Muscle layer of duodenum (tissue), 2 donors: ENCODE data around the gene SGPL1.
"Not testable (repeated sequence)": the region's sequence is repeated elsewhere in the genome, so short reads cannot be mapped to it uniquely, and the experiment has no call there.

Source experiments
- H3K27ac ChIP-seq: one replicate; pipeline ENCODE4 v1.7.0; 2013; ENCODE audit warnings: mild to moderate bottlenecking, low read length
- H3K27me3 ChIP-seq: one replicate; pipeline ENCODE4 v1.7.0; 2013; ENCODE audit warnings: low read depth, mild to moderate bottlenecking, control low read depth, low read length
- H3K36me3 ChIP-seq, 2 donors: one replicate each; pipeline ENCODE4 v1.7.0; 2013; ENCODE audit warnings: low read length in 2 of 2, control low read depth in 1 of 2, mild to moderate bottlenecking in 1 of 2; ENCODE audit not compliant: insufficient read depth in 2 of 2, control insufficient read depth in 1 of 2
- H3K4me1 ChIP-seq, 2 donors: one replicate each; pipeline ENCODE4 v1.7.0; 2013; ENCODE audit warnings: low read length in 2 of 2, mild to moderate bottlenecking in 2 of 2, control low read depth in 1 of 2, moderate library complexity in 1 of 2; ENCODE audit not compliant: insufficient read depth in 2 of 2, control insufficient read depth in 1 of 2
- H3K4me3 ChIP-seq, 2 donors: one replicate each; pipeline ENCODE4 v1.7.0; 2013; ENCODE audit warnings: low read length in 2 of 2, low read depth in 1 of 2, mild to moderate bottlenecking in 1 of 2
- H3K9me3 ChIP-seq, 2 donors: one replicate each; pipeline ENCODE4 v1.7.0; 2013; ENCODE audit warnings: low read length in 2 of 2, control low read depth in 1 of 2, mild to moderate bottlenecking in 1 of 2; ENCODE audit not compliant: control insufficient read depth in 1 of 2
- donor health status: healthy.

Gene SGPL1, protein sequence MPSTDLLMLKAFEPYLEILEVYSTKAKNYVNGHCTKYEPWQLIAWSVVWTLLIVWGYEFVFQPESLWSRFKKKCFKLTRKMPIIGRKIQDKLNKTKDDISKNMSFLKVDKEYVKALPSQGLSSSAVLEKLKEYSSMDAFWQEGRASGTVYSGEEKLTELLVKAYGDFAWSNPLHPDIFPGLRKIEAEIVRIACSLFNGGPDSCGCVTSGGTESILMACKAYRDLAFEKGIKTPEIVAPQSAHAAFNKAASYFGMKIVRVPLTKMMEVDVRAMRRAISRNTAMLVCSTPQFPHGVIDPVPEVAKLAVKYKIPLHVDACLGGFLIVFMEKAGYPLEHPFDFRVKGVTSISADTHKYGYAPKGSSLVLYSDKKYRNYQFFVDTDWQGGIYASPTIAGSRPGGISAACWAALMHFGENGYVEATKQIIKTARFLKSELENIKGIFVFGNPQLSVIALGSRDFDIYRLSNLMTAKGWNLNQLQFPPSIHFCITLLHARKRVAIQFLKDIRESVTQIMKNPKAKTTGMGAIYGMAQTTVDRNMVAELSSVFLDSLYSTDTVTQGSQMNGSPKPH

DNA sequence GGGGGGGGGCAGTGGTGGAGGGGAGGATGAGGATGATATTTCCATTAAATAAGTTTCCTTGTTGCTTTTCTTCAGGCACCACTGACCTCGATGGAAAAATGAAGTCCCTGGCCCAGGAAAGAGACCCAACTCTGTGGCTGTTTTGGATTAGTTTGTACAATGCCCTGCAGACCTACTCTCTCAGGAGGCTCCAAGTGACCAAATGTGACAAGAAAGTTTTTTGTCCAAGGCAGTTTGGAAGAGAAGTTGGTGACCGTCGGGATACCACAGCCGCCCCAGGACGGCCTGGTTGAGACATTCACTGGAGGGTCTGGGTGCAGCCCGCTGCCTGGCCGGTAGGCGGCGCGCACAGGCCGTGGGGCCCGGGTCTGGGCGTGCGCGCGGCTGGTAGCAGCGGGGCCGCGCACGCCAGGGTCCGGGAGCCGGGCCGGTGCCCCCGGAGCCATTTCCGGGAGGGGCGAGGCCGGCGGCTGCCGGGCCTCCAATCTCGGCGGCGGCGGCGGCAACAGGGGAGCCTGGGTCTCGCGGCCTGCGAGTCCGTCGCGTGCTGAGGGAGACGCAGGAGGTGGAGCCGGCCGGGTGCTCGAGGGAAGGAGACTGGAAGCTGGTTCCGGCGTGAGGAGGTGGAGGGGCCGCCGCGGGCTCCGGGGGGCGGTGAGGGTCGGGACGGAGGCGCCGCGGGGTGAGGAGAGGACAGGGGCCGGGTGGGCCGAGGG, at the start of gene SGPL1:
Gene SGPL1 (plus strand): TSS at position 445 of the 716 bp plus-strand sequence. CDS start 906 bp downstream, outside the sequence.
- Histone ChIP-seq H3K27me3 (no peaks in the 10 kb centered on the region), H3K4me1 (peaks cover 0 to 15% of the 10 kb centered on the region in 2 donors), H3K27ac (peak within 1 kb of the TSS; percentile 77), H3K36me3 (peaks cover 5 to 6% of the 10 kb centered on the region in 2 donors), H3K4me3 (peak within 1 kb of the TSS; percentile 76 to 86), H3K9me3 (no peaks in the 10 kb centered on the region)

DNA sequence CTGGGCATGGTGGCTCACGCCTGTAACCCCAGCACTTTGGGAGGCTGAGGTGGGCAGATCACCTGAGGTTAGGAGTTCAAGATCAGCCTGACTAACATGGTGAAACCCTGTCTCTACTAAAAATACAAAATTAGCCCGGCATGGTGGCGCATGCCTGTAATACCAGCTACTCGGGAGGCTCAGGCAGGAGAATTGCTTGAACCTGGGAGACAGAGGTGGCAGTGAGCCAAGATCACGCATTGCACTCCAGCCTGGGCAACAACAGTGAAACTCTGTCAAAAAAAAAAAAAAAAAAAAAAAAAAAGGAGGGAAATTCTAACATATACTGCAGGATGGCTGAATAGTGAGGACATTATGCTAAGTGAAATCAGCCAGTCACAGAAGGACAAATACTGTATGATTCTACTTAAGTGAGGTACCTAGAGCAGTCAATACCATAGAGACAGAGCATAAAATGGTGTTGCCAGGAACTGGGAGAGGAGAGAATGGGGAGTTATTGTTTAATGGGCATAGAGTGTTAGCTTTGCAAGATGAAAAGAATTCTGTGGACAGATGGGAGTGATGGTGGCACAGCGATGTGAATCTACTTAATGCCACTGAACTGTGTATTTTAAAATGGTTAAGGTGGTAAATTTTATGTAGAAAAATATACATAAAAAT, 47.6 kb upstream of the SGPL1 start:
- H3K9me3 ChIP-seq, H3K27ac ChIP-seq, H3K4me3 ChIP-seq, H3K27me3 ChIP-seq, H3K4me1 ChIP-seq, H3K36me3 ChIP-seq: not testable (repeated sequence)

DNA sequence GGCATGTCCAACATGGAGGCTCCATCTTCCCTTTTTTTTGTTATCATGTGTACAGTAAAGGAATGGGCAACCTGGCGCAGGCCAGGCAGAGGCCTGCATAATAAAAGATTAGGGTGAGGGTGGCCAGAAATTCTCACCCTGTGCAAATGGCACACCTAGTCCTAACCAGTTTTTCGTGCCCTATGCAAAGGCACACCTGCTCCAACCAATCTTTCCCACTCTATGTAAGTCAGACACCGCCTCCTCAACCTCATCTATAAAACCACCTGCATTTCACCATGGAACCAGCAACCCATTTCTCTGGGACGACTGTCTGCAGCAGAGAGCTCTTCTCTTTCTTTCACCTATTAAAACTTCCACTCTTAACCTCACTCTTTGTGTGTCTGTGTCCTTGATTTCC, 46.6 kb upstream of the SGPL1 start:
- Histone ChIP-seq H3K36me3 (no peaks in the 10 kb centered on the region), H3K4me1 (no peaks in the 10 kb centered on the region), H3K27ac (no peak overlapping the region), H3K27me3 (no peaks in the 10 kb centered on the region), H3K9me3 (no peaks in the 10 kb centered on the region), H3K4me3 (no peak overlapping the region)

DNA sequence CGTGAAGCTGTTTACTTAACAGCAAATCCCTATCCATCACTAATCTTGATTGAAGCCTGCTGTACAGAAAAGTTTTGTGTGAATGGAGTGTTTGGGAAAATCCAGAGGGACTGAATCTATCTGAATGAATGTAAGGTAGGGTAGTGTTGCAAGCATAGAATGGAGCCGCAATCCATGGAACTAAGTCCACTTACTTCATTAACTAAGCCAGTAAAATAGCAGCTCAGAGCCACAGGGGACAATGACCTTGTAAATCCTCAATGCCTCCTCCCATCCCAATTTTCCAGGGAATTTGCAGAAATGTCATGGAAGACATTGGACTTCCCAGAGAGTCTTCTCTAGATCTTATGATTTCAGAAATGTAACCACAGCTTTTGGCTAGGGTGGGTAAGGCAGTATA, 45.7 kb upstream of the SGPL1 start:
- Histone ChIP-seq H3K36me3 (no peaks in the 10 kb centered on the region), H3K27ac (no peak overlapping the region), H3K4me1 (no peaks in the 10 kb centered on the region), H3K9me3 (no peaks in the 10 kb centered on the region), H3K4me3 (no peak overlapping the region), H3K27me3 (no peaks in the 10 kb centered on the region)

DNA sequence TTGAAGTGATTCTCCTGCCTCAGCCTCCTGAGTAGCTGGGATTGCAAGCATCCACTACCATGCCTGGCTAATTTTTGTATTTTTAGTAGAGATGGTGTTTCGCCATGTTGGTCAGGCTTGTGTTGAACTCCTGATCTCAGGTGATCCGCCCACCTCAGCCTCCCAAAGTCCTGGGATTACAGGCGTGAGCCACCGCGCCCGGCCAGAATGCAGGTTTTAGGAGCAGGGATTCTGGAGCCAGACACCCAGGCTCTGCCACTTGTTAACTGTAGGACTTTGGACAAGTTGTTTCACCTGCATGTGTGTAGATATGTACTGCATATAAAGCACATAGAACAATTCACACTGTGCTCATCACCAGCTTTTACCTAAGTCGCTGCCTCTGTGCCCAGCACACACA, 45.2 kb upstream of the SGPL1 start:
- H3K4me1 ChIP-seq, H3K27ac ChIP-seq, H3K27me3 ChIP-seq, H3K36me3 ChIP-seq, H3K9me3 ChIP-seq, H3K4me3 ChIP-seq: not testable (repeated sequence)

DNA sequence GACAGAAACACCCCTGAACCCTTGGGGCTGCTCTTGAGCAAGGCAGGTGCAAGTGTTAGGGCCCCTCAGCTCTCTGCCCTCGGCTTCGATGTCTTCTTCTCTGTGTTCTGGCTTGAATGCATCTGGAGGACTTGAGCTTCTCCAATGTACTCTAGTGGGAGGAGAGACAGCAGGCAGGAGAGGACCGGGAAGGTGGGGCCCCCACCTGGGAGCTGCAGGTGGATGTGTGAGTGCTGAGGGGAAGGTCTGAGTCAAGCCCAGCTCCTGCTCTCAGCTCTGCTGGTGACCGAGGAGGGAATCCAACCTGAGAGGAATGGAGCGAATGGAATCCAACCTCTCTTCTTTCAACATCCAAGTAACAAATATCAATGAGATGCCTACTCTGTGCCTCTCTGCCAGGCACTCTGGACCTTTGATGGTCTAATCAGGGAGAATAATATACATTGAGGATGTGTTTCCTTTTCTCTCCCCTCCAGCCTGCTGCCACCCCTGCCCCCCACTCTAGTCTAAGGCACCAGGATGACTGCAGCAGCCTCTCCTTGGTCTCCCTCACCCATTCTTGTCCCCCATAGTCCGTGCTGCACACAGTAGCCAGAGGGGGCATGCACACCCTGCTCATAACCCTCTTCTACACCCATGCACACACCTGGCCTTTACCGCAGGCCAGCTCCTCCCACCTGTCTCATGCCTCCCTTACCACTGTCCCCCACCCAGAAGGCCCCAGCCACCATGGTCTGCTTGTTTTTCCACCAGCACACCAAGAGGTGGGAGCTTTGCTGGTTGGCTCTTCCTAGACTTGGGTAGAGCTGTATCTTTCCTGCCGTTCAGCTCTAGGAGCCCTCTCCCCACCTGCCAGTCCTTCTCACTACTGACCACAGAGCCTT, 44.2 kb upstream of the SGPL1 start:
- Histone ChIP-seq H3K27ac (no peak overlapping the region), H3K4me1 (no peaks in the 10 kb centered on the region), H3K36me3 (no peaks in the 10 kb centered on the region), H3K9me3 (no peaks in the 10 kb centered on the region), H3K27me3 (no peaks in the 10 kb centered on the region), H3K4me3 (no peak overlapping the region)

DNA sequence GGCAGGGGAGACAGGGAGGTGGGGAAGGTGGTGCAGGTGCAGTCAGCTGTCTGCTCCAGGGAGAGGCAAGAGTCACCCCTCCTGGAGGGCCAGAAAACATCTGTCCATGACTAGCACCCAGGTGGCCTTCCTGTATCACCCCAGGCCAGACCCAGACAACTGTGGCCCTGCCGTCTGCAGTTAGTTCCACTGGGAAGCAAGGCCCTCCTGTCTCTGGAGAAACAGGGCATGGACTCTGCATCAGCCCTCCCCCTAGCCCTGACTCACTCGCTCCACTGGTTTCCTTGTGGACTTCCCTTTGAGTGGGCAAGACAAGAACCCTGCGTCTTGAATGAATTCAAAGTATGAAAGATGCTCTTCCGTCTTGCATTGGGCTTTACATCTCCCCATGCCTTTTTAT, 43.1 kb upstream of the SGPL1 start:
- Histone ChIP-seq H3K36me3 (no peaks in the 10 kb centered on the region), H3K27ac (no peak overlapping the region), H3K4me1 (no peaks in the 10 kb centered on the region), H3K9me3 (no peaks in the 10 kb centered on the region), H3K4me3 (no peak overlapping the region), H3K27me3 (no peaks in the 10 kb centered on the region)

DNA sequence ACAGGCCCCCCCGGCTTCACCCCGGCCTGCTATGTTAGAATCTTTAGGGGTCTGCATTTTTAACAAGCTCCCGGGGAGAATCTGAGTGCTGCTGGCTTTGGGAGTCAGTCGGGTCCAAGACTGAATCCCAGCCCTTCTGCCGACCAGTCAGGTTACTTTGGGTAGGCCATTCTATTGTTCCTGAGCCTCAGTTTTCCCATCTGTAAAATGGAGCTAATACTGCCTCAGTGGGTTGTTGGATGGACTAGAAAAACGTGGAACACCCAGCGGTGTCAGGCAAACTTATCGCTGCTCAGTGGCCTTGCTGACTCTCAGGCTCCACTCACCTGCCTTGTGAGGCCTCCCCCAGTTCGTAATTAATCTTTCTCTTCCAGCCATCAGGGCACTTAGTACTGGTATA, 42.3 kb upstream of the SGPL1 start:
- Histone ChIP-seq H3K4me3 (no peak overlapping the region), H3K27ac (no peak overlapping the region)

DNA sequence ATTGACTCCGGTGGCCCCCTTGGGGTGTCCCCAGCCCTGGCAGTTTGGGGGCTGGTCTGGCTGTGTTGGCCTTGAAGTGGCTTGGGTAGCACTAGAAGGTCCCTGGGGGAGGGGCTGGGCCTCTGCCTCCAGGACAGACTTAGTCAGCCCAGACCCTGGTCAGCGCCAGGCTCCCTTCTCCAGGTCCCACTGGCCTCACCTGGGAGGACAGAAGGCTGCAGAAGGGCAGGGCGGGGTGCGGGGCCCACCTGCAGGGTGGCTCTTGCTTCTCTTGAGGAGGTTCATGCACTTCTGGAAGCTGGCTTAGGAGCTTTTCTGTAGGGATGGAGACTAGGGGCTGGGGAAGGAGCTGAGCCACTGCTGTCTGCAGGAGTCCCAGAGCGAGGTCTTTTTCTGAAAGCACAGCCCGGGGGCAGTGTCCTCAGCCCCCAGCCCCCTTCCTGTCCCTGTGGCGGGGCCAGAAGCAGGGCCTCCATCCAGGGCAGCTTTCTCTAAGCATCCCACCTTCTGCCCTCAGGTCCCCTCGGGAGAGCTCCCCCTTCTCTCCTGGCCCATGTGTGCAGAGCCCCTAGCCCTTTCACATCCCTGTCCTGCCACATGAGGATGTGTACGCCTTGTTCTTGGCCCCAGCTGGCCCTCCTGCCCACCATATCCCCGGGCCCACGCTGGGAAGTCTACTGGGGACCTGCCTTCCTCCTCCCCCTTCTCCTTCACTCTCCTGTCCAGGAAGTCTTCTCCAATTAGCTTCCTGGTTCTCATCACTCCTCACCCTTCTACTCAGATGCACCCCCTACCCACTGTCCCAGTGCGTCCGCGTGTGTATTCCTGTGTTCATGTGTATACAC, 41.6 kb upstream of the SGPL1 start:
- Histone ChIP-seq H3K4me1 (no peaks in the 10 kb centered on the region), H3K9me3 (no peaks in the 10 kb centered on the region), H3K27me3 (no peaks in the 10 kb centered on the region)

More for the DNA sequence above, 42.3 kb upstream of the SGPL1 start:
- Histone ChIP-seq H3K36me3 (no peaks in the 10 kb centered on the region), H3K27me3 (no peaks in the 10 kb centered on the region), H3K9me3 (no peaks in the 10 kb centered on the region), H3K4me1 (no peaks in the 10 kb centered on the region)

More for the DNA sequence above, 41.6 kb upstream of the SGPL1 start:
- Histone ChIP-seq H3K27ac (no peak overlapping the region), H3K36me3 (no peaks in the 10 kb centered on the region), H3K4me3 (no peak overlapping the region)
